Nephron progenitor cell (in vitro differentiated cells): ENCODE measurements around the gene KRTAP10-10.
A peak's percentile ranks its signal among the peaks of the same experiment; 100 is the strongest.
"Not testable (repeated sequence)": the region's sequence is repeated elsewhere in the genome, so short reads cannot be mapped to it uniquely, and the experiment has no call there.

ENCODE experiments used
- DNase-seq: peaks from one replicate; pipeline ENCODE4 v3.0.0; 2021
- H3K27ac Mint-ChIP-seq: 2 replicates; pipeline ENCODE4 v1.8.0; 2021; ENCODE audit warnings: mild to moderate bottlenecking, moderate library complexity, mixed read lengths
- H3K27me3 Mint-ChIP-seq: 2 replicates; pipeline ENCODE4 v1.8.0; 2021; ENCODE audit warnings: mild to moderate bottlenecking, low read depth, mixed read lengths; ENCODE audit not compliant: poor library complexity
- H3K36me3 Mint-ChIP-seq: 2 replicates; pipeline ENCODE4 v1.8.0; 2021; ENCODE audit warnings: low read depth, mixed read lengths
- H3K4me1 Mint-ChIP-seq: 2 replicates; pipeline ENCODE4 v1.8.0; 2021; ENCODE audit warnings: mixed read lengths
- H3K4me3 Mint-ChIP-seq: 2 replicates; pipeline ENCODE4 v1.8.0; 2021; ENCODE audit warnings: mild to moderate bottlenecking, moderate library complexity, mixed read lengths
- H3K9me3 Mint-ChIP-seq: 2 replicates; pipeline ENCODE4 v1.8.0; 2021; ENCODE audit warnings: mild to moderate bottlenecking, moderate library complexity, mixed read lengths
- CTCF ChIP-seq: fragments of 200-600 bp; sonication (generic); IDR thresholded peaks from 2 replicates; pipeline ENCODE4 v1.5.0; 2021; ENCODE audit warnings: antibody characterized with exemption

Gene KRTAP10-10

GRCh38 chr21:44639331-44639655 is 2.1 kb downstream of the KRTAP10-10 start:
- H3K27ac Mint-ChIP-seq = no peak overlapping the region
- peaks cover 3% of the 10 kb centered on the region for H3K36me3 Mint-ChIP-seq
- peaks cover 10% of the 10 kb centered on the region for H3K4me1 Mint-ChIP-seq
- no peak for TF ChIP-seq CTCF
- DNase-seq = no peak
- H3K27me3 Mint-ChIP-seq = peaks cover 6% of the 10 kb centered on the region
- peaks cover 49% of the 10 kb centered on the region for H3K9me3 Mint-ChIP-seq
- H3K4me3 Mint-ChIP-seq = no peak overlapping the region

- peaks cover 10% of the 10 kb centered on the region for H3K4me1 Mint-ChIP-seq
- peaks cover 12% of the 10 kb centered on the region for H3K36me3 Mint-ChIP-seq
- no peak overlapping the region for H3K4me3 Mint-ChIP-seq
- DNase-seq = no peak
- peaks cover 58% of the 10 kb centered on the region for H3K9me3 Mint-ChIP-seq
- H3K27ac Mint-ChIP-seq = no peak overlapping the region
- no peak for TF ChIP-seq CTCF
- peaks cover 6% of the 10 kb centered on the region for H3K27me3 Mint-ChIP-seq
These were observed 3.6 kb downstream of the KRTAP10-10 start for GRCh38 chr21:44640761-44641160.

GRCh38 chr21:44643741-44644310 is 6.7 kb downstream of the KRTAP10-10 start:
- Mint-ChIP-seq H3K27me3 (peaks cover 12% of the 10 kb centered on the region), H3K36me3 (peaks cover 12% of the 10 kb centered on the region), H3K4me1 (peaks cover 19% of the 10 kb centered on the region), H3K9me3 (peaks cover 68% of the 10 kb centered on the region), H3K4me3 (no peak overlapping the region), H3K27ac (no peak overlapping the region)
- no peak for TF ChIP-seq CTCF
- no peak for DNase-seq

GRCh38 chr21:44644878-44645277 is 7.7 kb downstream of the KRTAP10-10 start:
- Mint-ChIP-seq H3K27me3 (peaks cover 12% of the 10 kb centered on the region), H3K27ac (no peak overlapping the region), H3K4me1 (peaks cover 19% of the 10 kb centered on the region), H3K4me3 (no peak overlapping the region), H3K9me3 (peaks cover 66% of the 10 kb centered on the region), H3K36me3 (peaks cover 12% of the 10 kb centered on the region)
- TF ChIP-seq CTCF = no peak
- DNase-seq = no peak

- peaks cover 19% of the 10 kb centered on the region for H3K4me1 Mint-ChIP-seq
- H3K9me3 Mint-ChIP-seq = peaks cover 49% of the 10 kb centered on the region
- H3K4me3 Mint-ChIP-seq, DNase-seq: not testable (repeated sequence)
- H3K27me3 Mint-ChIP-seq = peaks cover 12% of the 10 kb centered on the region
- H3K36me3 Mint-ChIP-seq = peaks cover 12% of the 10 kb centered on the region
- H3K27ac Mint-ChIP-seq = peak within 1 kb of the TSS; percentile 48
These were observed 9.4 kb downstream of the KRTAP10-10 start, which contains the start of gene KRTAP10-11 for GRCh38 chr21:44646366-44647221. Gene KRTAP10-11 (plus strand): TSS chr21:44646414. CDS start chr21:44646459, 45 bp downstream.

GRCh38 chr21:44647222-44647552 is 10.0 kb downstream of the KRTAP10-10 start:
- Mint-ChIP-seq H3K4me1 (peaks cover 19% of the 10 kb centered on the region), H3K27ac (peak overlapping the region; percentile 48), H3K4me3 (no peak overlapping the region), H3K27me3 (peaks cover 12% of the 10 kb centered on the region), H3K9me3 (peaks cover 43% of the 10 kb centered on the region), H3K36me3 (peaks cover 12% of the 10 kb centered on the region)
- TF ChIP-seq CTCF = no peak
- DNase-seq = no peak
